ENCODE results near the gene OSTF1.

The OSTF1 gene, protein sequence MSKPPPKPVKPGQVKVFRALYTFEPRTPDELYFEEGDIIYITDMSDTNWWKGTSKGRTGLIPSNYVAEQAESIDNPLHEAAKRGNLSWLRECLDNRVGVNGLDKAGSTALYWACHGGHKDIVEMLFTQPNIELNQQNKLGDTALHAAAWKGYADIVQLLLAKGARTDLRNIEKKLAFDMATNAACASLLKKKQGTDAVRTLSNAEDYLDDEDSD

GRCh38 chr9:75087824-75088645, at the start of gene OSTF1, which contains the start of gene NMRK1:
Gene OSTF1 (plus strand): TSS chr9:75088514. CDS start chr9:75088693, 179 bp downstream.
Gene NMRK1 (minus strand): TSS chr9:75088155. CDS start chr9:75083115, 5,040 bp downstream.
- DNase-seq: peak; percentile 32

GRCh38 chr9:75039009-75039408, 49.3 kb upstream of the OSTF1 start:
- no peak for DNase-seq

DNA sequence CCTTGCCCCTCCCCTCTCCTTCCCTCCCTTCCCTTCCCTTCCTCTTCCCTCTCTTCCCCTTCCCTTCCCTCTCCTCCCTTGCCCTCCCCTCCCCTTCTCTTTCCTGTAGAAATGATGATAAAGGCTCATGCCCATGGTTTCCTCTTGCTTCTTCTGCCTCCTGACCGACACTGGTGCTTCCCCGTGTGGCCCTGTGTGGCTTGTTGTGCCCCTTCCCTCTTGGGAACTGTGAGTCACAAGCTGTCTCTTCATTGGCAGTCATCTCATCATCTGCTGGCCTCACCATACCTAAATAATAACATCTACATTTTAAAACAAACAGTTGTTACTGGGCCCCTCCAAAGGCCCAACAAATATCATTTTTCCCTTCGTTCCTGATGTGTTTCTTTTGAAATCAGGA, 48.5 kb upstream of the OSTF1 start:
- DNase-seq: no peak

- no peak for DNase-seq
These were observed 47.3 kb upstream of the OSTF1 start for GRCh38 chr9:75041041-75041440.

GRCh38 chr9:75046725-75047345, 41.5 kb upstream of the OSTF1 start:
- peak; percentile 43 for DNase-seq

GRCh38 chr9:75047506-75047905, 40.8 kb upstream of the OSTF1 start:
- no peak for DNase-seq

DNA sequence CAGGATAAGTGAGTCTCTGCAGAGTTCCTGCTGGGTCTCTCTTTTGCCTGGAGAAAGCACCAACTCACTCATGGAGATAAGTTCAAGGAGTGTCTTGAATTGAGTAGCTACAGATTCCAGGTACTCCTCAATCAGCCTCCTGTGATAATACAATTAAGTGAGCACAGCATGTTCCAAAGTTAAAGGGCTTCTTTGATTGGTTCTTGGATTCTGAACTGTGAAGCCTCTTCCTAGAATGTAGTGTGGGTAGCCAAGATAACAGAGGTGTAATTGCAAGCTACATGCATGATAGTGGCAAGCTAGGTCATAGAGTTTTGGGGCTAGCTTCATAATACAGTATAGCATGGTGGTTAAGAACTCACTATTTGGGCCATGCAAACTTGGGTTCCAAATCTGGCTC, 37.0 kb upstream of the OSTF1 start:
- no peak for DNase-seq

- no peak for DNase-seq
These were observed 34.4 kb upstream of the OSTF1 start for GRCh38 chr9:75053869-75054268.

- DNase-seq: no peak
These were observed 33.8 kb upstream of the OSTF1 start for GRCh38 chr9:75054368-75055001.

GRCh38 chr9:75061169-75061568, 27.1 kb upstream of the OSTF1 start:
- DNase-seq: no peak

DNA sequence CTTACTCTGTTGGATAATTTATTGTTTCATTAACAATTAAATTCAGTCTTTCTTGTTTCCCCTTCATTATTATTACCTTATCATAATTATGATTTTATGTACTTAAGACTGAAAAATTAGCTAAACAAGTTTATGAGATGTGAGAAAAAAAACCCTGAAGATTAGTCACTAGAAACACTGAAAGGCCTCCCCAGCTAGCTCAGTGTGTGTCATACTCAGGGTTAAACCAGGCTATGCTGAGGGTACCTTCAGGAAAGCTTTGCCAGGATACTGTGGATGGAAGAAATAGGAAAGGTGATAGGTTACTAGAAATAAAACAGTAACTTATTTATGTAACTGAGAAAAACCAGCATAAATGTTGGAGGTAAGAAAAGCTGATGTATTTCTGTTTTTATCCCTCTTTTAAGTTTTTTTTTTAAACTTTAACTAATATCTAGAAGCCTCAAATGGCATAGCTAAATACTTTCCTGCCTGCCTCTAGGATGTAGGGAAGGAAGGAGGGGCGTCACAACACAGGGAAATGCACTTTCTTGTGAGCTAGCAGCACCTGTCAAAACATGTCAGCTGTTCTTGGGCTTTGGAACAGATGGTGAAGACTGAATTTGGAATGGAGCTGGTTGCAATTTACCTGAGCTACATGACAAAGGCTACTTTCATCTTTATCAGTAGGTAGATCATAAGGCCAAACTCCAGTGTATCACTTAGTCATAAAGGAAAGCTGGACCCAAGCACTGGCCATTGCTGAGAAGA, 24.6 kb upstream of the OSTF1 start:
- peak; percentile 12 for DNase-seq

DNA sequence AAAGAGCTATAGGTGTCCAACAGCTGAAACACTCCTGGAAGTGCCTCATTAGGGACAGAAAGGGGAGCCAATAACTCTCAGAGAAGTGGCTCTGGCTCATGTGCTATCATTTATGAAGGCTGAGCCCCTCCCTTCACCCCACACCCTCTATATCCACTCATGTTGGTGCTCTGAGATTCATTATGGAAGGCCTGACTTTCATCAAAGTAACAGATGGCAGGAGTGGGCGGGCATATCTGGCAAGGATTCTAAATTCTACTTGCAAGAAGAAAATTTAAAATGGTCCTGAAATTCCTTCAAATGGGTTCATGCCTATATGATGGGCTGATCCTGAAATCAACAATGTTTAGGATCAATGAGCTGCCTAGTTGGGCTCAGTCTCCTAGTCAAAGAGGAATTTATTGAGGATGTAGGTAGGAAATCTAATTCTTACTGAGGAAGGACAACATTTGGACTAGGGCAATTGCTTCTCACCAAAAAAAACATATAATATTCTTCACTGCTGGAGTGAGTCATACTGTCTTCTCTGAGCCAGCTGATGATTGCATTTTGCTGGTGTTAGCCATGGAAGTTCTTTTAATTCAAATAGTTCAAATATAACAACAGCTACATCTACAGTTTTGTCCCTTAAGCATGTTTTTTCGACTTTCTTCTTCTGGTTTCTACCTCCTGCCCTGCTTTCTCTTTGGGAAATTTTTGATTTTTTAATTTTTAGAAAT, 23.8 kb upstream of the OSTF1 start:
- no peak for DNase-seq

- no peak for DNase-seq
These were observed 22.8 kb upstream of the OSTF1 start for GRCh38 chr9:75065510-75065909.

DNA sequence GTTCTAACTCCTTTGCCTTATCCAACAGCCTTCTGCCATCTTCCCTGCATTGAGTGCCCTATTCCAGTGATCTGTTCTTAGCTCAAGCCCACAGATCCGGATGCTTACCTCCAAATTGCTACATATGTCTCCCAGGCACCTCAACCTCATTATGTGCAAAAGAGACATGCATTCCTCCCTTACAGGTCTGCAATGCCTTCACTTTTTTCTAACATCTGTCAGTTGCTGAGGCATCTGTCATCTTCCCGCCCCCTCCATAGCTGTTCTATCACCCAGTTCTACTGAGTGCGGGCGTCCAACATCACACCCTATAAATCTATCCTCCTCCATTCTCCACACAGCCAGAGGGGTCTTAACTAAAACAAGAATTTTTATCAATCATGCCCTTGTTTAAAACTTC, 20.4 kb upstream of the OSTF1 start:
- DNase-seq: no peak

DNA sequence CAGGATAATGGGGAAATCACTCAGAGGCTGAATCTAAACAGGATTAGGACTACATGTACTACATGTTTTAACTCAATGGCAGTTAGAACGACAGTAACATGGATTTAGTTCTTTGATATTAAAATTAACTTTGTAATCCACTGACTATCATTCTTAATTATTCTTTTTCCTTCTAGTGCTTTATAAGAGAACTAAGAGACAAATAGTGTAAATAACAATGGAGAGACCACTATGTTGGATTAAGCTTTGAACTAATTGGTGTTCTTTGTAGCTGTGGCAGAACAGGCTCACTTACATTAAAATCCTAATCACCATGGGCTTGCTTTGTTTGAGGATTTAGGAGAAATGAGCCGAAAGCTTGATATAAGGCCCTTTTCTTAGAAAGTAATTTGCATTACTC, 19.1 kb upstream of the OSTF1 start:
- DNase-seq: no peak

GRCh38 chr9:75071530-75072122, 16.7 kb upstream of the OSTF1 start:
- no peak for DNase-seq

DNA sequence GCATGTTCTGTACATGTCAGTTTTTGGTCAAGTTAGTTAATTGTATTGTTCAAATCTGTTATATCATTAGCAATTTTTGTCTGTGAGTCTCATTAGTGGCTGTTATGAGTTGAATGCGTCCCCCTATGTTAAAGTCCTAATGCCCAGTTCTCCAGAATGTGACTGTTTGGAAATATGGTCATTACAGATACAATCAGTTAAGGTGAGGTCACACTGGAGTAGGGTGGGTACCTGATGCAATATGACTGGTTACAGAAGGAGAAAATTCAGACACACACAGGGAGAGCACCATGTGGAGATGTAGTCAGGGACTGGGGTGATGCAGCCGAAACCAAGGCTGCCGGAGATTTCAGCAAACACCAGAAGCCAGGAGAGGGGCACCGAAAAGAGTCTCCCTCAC, 15.4 kb upstream of the OSTF1 start:
- DNase-seq: no peak

- DNase-seq: no peak
These were observed 6.7 kb upstream of the OSTF1 start for GRCh38 chr9:75081632-75082031.

- no peak for DNase-seq
These were observed 4.9 kb upstream of the OSTF1 start for GRCh38 chr9:75083188-75083970.

- DNase-seq: no peak
These were observed 4.1 kb upstream of the OSTF1 start for GRCh38 chr9:75084081-75084672.
